ENCODE data around the gene WDR43.
"Not testable (repeated sequence)": the region's sequence is repeated elsewhere in the genome, so short reads cannot be mapped to it uniquely, and the experiment has no call there.

WDR43 gene

GRCh38 chr2:28972778-28973335 is 78.4 kb downstream of the WDR43 start:
- no peak for DNase-seq

DNA sequence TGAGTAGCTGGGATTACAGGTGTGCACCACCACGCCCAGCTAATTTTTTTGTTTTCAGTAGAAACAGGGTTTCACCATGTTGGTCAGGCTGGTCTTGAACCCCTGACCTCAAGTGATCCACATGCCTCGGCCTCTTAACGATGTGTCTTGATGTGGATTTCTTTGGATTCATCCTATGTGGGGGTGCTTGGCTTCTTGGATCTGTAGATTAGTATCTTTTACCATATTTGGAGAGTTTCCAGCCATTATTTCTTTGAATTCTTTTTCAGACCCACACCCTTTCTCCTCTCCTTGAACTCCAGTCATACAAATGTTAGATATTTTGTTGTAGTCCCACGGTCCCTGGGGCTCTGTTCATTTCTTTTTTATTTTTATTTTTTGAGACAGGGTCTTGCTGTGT is 79.8 kb downstream of the WDR43 start:
- DNase-seq, result no peak

DNA sequence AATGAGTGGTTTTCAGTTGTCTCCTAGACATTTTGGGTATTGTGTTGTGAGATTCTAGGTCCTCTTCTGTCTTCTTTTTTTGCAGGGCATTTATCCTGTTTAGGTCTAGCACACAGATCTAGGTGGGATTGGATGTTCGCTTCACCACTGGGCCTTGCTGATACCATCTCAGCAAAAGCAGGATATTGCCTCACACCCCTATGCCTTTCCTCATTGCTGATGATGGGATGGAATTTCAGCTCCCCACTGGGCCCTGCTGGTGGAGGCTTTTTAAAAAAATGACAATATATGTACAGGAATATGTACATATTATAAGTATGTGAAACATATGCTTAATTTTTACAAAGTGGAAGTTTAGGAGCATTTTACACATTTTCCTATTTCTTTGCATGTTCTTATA is 81.2 kb downstream of the WDR43 start:
- peak in 1 of 2 experiments; percentile 24 for DNase-seq

- no peak for DNase-seq
These were observed 82.1 kb downstream of the WDR43 start for GRCh38 chr2:28976584-28976983.

DNA sequence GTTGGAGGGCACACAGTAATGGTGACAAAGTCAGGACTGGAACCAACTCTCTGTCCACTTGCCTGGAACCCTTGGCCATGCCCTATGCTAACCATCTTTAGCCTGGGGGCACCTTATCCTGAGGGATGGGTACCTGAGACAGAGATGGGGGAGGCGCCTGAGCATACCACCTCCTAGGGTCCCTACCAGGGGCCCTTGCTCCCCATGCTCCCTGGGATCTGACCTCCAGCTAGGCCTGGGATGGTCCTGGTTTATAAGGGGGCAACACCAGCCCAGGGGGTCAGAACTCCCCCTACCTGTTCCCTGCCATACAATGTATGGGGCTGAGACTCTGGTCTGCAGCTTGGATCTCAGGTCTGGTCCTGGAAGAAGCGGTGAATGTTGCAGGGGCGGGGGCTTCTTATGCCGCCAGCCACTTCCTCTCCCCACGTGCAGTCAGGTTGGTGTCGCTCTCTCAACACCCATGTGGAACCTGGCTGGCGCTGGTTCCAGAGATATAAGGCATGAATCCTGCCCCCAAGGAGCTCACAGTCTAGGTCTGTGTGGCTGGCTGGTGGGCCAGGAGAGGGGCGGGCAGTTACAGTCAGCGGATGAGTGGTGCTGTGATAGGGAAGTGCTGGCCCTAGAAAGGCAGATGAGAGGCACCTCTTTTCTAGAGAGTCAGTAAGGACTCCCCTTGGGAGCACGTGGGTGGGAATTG is 82.9 kb downstream of the WDR43 start:
- no peak for DNase-seq

- not testable (repeated sequence) for DNase-seq
These were observed 83.5 kb downstream of the WDR43 start for GRCh38 chr2:28978001-28978400.

DNA sequence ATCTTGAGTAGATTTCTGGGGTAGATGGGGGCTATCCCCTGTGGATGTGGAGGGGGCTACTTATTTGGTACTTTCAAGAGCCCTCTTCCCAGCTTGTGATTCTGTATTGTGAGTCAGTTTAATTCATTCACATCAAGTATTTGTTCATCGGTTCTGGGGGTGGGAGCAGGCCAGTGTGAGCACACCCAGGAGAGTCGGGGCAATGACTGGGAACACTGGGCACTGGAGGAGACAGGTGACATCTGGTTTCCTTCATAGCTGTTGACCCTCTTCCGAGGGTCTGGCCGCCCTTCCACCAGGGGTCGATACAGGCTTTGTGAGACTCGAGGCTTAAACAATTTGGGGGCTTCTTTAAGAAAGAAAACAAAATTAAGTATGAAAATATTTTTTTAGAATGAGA is 84.1 kb downstream of the WDR43 start:
- DNase-seq, result no peak

GRCh38 chr2:28979041-28979440 is 84.6 kb downstream of the WDR43 start:
- DNase-seq, result no peak

GRCh38 chr2:28979576-28980366 is 85.3 kb downstream of the WDR43 start:
- no peak for DNase-seq

GRCh38 chr2:28980368-28981015 is 86.0 kb downstream of the WDR43 start:
- DNase-seq, result no peak

- DNase-seq, result no peak
These were observed 86.6 kb downstream of the WDR43 start, which contains the start of gene TOGARAM2 for GRCh38 chr2:28981016-28981441. TSS of gene TOGARAM2 (plus strand) at chr2:28981298. CDS start at chr2:28994835, 13,537 bp downstream.

GRCh38 chr2:28981620-28982376 is 87.3 kb downstream of the WDR43 start:
- no peak for DNase-seq

DNA sequence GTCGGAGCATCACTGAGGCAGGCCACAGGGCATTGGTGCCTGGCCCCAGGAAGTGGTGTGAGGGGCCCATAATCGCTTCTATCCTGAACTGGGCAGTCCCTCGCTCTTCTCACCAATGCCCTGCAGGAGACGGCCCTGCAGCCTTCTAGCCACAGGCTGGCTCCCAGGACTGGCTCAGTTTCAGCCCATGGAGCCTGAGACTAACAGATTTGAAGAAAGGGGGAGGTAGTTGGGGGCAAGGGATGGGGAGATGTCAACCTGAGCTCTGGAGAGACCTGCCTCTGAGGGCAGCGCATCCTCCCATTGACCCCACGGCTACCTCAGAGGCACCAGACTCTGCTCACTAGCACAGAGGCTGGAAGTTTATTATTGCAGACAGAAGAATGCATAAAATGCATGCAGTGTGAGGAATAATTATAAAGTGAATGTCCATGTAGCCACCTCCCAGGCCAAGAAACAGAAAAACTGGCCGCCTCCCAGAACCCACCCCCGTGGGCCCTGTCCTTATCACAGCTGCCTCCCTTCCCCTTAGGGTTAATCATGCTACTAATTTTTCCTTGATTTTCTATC is 88.0 kb downstream of the WDR43 start:
- DNase-seq, result no peak

GRCh38 chr2:28986429-28986828 is 92.0 kb downstream of the WDR43 start:
- DNase-seq, result no peak

DNA sequence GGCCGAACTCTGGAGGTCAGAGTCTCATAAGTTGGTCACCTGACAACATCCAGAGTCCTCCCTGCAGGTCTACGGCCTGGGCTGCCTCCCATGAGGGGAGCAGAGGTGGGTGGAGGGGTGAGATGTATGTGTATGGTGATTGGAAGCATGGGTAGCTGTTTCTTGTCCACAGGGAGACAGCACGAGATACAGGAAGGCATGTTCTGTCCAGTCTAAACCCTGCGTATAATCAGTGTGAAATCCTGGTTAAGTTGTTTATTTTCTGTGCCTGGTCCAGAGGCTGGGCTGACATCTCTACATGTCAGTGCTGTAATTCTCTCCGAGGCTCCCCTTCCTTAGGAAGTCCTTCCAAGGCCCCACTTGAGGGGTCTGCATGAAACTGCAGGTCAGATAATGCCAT is 95.5 kb downstream of the WDR43 start:
- no peak for DNase-seq

DNA sequence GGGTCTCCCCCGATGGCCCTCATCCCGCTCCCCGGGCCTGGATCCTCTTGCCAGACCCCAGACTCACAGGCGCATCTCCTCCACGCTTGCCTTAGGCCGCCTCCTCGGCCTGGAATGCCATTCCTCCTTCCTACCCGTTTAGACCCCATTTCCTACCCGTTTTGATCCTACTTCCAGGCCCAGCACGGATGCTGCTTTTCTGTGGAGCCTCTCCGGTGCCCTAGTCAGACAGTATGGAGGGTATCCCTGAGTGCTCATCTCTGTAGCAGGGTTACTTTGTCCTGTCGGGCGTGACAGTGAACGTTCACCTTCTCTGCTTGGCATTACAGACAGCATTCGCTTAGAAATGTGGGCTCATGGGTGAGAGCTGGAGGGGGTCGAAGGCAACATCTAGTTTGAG is 96.0 kb downstream of the WDR43 start:
- DNase-seq, result no peak

DNA sequence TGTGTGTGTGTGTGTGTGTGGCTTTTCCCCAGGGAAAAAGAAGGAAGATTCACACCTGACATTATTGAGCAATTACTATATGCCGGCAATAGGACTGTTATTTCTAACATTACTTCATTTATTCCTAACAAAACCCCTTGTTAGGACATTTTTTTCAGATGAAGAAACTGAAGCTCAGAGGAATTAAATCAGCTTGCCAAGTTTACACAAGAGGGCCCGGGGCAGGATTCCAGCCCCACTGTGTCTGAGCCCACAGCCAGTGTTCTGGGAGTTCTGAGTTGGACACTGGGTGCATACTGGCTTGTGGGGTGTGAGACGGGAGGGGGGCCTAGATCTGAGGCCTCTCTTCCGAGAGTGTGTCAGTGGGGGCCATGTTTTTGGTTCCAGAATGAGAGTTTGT is 96.6 kb downstream of the WDR43 start:
- DNase-seq, result no peak

GRCh38 chr2:28991460-28991859 is 97.0 kb downstream of the WDR43 start:
- no peak for DNase-seq

GRCh38 chr2:28993206-28993960 is 98.9 kb downstream of the WDR43 start:
- no peak for DNase-seq

DNA sequence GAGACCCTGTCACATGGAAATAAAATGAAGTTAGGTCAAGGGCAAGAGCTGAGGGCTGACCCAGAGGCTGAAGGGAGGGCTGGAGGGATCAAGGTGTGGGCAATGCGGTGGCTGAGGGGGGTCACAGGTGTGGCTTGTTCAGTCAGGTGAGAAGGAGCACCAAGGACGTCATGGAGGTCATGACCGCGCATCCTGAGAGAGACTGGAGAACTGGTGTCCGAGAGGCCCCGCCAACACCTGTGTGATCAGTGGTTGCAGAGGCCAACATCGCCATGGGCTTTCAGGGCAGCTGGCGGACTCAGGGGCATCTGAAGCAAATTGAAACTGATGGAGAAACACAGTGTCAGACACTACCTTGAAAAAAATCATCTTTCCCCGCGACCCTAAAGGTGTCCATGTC is 99.6 kb downstream of the WDR43 start:
- no peak for DNase-seq

- DNase-seq, result no peak
These were observed 100.2 kb downstream of the WDR43 start for GRCh38 chr2:28994679-28995078.

Measured in AML-193 (cell line).